Measurements from ENCODE around the gene CDC37L1. TPM values are rescaled to one million over a fixed set of nuclear protein-coding genes. Genes with fewer than 3 reads are reported as not detected.

CDC37L1 gene
- polyA plus RNA-seq, 1 donor (not counting 4 experiments of a cell fraction or from before 2014, with no cell fraction given) = 15.5 TPM

DNA sequence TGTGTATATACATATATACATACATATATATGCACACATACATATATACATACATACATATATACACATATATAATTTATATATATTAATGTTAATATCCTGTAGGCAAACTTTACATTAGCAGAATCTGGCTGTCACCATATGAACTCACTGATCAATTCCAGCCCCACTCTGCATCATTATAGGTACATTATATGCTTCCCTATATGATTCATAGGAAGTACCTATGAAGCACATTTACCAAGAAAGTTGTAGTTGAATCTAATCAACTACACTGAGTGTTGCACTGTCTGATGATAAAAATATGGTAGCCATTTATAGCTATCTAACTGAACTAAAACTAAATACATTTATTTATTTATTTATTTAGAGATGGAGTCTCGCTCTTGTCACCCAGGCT, 7.6 kb upstream of the CDC37L1 start:
- H3K36me3 ChIP-seq (ENCODE audit: control insufficient read depth in 2 of 2, extremely low read depth in 1 of 2, insufficient read depth in 2 of 2, low read length in 2 of 2) = no peaks in the 10 kb centered on the region
- FAIRE-seq (no peak), DNase-seq (ENCODE audit: low read depth, low spot score) (no peak)
- H3K9me3 ChIP-seq (ENCODE audit: control insufficient read depth, low read depth, low read length) = no peaks in the 10 kb centered on the region
- no peaks in the 10 kb centered on the region for H4K20me1 ChIP-seq (ENCODE audit: control insufficient read depth, extremely low read depth, insufficient read depth, low read length)
- no peak overlapping the region for H3K27ac ChIP-seq (ENCODE audit: control insufficient read depth, insufficient read depth, low read length)
- H3K4me2 ChIP-seq (ENCODE audit: control insufficient read depth, extremely low read depth, insufficient read depth, low read depth, low read length) = no peak overlapping the region
- no peaks in the 10 kb centered on the region for H3K27me3 ChIP-seq (ENCODE audit: control insufficient read depth, extremely low read depth, insufficient read depth, low read length)
- TF ChIP-seq, protein P1, sequence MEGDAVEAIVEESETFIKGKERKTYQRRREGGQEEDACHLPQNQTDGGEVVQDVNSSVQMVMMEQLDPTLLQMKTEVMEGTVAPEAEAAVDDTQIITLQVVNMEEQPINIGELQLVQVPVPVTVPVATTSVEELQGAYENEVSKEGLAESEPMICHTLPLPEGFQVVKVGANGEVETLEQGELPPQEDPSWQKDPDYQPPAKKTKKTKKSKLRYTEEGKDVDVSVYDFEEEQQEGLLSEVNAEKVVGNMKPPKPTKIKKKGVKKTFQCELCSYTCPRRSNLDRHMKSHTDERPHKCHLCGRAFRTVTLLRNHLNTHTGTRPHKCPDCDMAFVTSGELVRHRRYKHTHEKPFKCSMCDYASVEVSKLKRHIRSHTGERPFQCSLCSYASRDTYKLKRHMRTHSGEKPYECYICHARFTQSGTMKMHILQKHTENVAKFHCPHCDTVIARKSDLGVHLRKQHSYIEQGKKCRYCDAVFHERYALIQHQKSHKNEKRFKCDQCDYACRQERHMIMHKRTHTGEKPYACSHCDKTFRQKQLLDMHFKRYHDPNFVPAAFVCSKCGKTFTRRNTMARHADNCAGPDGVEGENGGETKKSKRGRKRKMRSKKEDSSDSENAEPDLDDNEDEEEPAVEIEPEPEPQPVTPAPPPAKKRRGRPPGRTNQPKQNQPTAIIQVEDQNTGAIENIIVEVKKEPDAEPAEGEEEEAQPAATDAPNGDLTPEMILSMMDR (optimal IDR thresholded peaks at IDR 0.05 in 1 of 3, IDR thresholded peaks at IDR 0.05 in 1 of 3, conservative IDR thresholded peaks at IDR 0.05 in 1 of 3; ENCODE audit: extremely low read depth in 1 of 3, insufficient read depth in 2 of 3, low read length in 3 of 3) = no peak
- TF ChIP-seq EZH2 (IDR thresholded peaks at IDR 0.05; ENCODE audit: low read length) = no peak
- dilution Hi-C loops (cut with MboI; ENCODE audit: extremely low pct_ligation_motif_present, low sequenced_read_pairs) = no loop called here
- H3K9me1 ChIP-seq (ENCODE audit: control insufficient read depth, extremely low read depth, insufficient read depth, low read length) = no peaks in the 10 kb centered on the region
- no peak overlapping the region for H3K4me3 ChIP-seq (ENCODE audit: control insufficient read depth in 2 of 3, extremely low read depth in 1 of 3, insufficient read depth in 2 of 3, low read depth in 1 of 3, low read length in 3 of 3)
- no peaks in the 10 kb centered on the region for H3K79me2 ChIP-seq (ENCODE audit: control insufficient read depth, insufficient read depth, low read length)
- H2AFZ ChIP-seq (ENCODE audit: control insufficient read depth, low read length) = no peak overlapping the region
- H3K9ac ChIP-seq (ENCODE audit: control insufficient read depth, extremely low read depth, insufficient read depth, low read length) = no peak overlapping the region
- no peaks in the 10 kb centered on the region for H3K4me1 ChIP-seq (ENCODE audit: control insufficient read depth, extremely low read depth, insufficient read depth, low read length)

DNA sequence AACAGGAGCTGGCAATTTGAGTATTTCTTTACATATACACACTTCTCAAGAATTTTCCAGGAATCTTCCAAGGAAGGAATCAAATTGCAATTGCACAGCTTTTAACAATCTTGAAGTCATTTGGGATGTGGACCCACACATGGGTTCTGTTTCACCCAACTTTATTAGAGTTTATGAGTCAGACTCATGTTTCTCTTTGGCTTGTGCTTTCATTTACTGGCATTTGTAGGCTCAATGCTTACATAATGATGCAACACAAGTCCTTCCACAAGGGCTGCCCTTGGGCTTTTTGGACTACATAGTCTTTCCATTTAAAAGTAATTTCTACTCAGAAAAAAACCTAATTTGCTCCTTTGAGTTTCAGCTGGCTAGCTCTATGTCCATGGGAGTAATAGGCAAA, 4.6 kb upstream of the CDC37L1 start:
- no peaks in the 10 kb centered on the region for H4K20me1 ChIP-seq (ENCODE audit: control insufficient read depth, extremely low read depth, insufficient read depth, low read length)
- H2AFZ ChIP-seq (ENCODE audit: control insufficient read depth, low read length) = no peak overlapping the region
- H3K4me3 ChIP-seq (ENCODE audit: control insufficient read depth in 2 of 3, extremely low read depth in 1 of 3, insufficient read depth in 2 of 3, low read depth in 1 of 3, low read length in 3 of 3) = no peak overlapping the region
- no peak for TF ChIP-seq EZH2 (IDR thresholded peaks at IDR 0.05; ENCODE audit: low read length)
- TF ChIP-seq, protein P1 (optimal IDR thresholded peaks at IDR 0.05 in 1 of 3, IDR thresholded peaks at IDR 0.05 in 1 of 3, conservative IDR thresholded peaks at IDR 0.05 in 1 of 3; ENCODE audit: extremely low read depth in 1 of 3, insufficient read depth in 2 of 3, low read length in 3 of 3) = no peak
- DNase-seq (ENCODE audit: low read depth, low spot score) (no peak), FAIRE-seq (peak; percentile 26)
- H3K4me2 ChIP-seq (ENCODE audit: control insufficient read depth, extremely low read depth, insufficient read depth, low read depth, low read length) = peak overlapping the region; percentile 17
- H3K27me3 ChIP-seq (ENCODE audit: control insufficient read depth, extremely low read depth, insufficient read depth, low read length) = no peaks in the 10 kb centered on the region
- no peaks in the 10 kb centered on the region for H3K9me1 ChIP-seq (ENCODE audit: control insufficient read depth, extremely low read depth, insufficient read depth, low read length)
- no peak overlapping the region for H3K27ac ChIP-seq (ENCODE audit: control insufficient read depth, insufficient read depth, low read length)
- H3K4me1 ChIP-seq (ENCODE audit: control insufficient read depth, extremely low read depth, insufficient read depth, low read length) = peaks cover 7% of the 10 kb centered on the region
- no peak overlapping the region for H3K9ac ChIP-seq (ENCODE audit: control insufficient read depth, extremely low read depth, insufficient read depth, low read length)
- H3K36me3 ChIP-seq (ENCODE audit: control insufficient read depth in 2 of 2, extremely low read depth in 1 of 2, insufficient read depth in 2 of 2, low read length in 2 of 2) = no peaks in the 10 kb centered on the region
- H3K79me2 ChIP-seq (ENCODE audit: control insufficient read depth, insufficient read depth, low read length) = peaks cover 3% of the 10 kb centered on the region
- H3K9me3 ChIP-seq (ENCODE audit: control insufficient read depth, low read depth, low read length) = no peaks in the 10 kb centered on the region
- dilution Hi-C loops (cut with MboI; ENCODE audit: extremely low pct_ligation_motif_present, low sequenced_read_pairs) = no loop called here
